Adrenal gland (tissue), 5 donors: ENCODE data around the gene LRP1B.

Experiments used
- CTCF ChIP-seq, 6 experiments: fragments of 450-650 bp in 4 of 6; fragments of 200-600 bp in 2 of 6; sonication (generic) in 1 of 6; IDR thresholded peaks; 1 replicate in 5 of 6; 2 replicates in 1 of 6; pipeline versions ENCODE4 v1.5.1 to v1.8.0; 2016 to 2021; ENCODE audit warnings: antibody characterized with exemption in 6 of 6, mild to moderate bottlenecking in 2 of 6, moderate library complexity in 1 of 6
- POLR2A ChIP-seq, 2 donors: fragments of 450-650 bp; IDR thresholded peaks; one replicate each; pipeline ENCODE4 v1.6.1; 2017; ENCODE audit warnings: antibody characterized with exemption in 2 of 2, mild to moderate bottlenecking in 2 of 2, moderate library complexity in 1 of 2
- donor health status: DM: no; HTN: no; CAD: no.

GRCh38 chr2:140205093-140205492, 1925.7 kb downstream of the LRP1B start:
- TF ChIP-seq CTCF (IDR thresholded peaks at IDR 0.05): no peak
- no peak for TF ChIP-seq POLR2A (IDR thresholded peaks at IDR 0.05)
